ENCODE data around the gene FOXD1.
"Not testable (repeated sequence)": the region's sequence is repeated elsewhere in the genome, so short reads cannot be mapped to it uniquely, and the experiment has no call there.

Gene FOXD1

DNA sequence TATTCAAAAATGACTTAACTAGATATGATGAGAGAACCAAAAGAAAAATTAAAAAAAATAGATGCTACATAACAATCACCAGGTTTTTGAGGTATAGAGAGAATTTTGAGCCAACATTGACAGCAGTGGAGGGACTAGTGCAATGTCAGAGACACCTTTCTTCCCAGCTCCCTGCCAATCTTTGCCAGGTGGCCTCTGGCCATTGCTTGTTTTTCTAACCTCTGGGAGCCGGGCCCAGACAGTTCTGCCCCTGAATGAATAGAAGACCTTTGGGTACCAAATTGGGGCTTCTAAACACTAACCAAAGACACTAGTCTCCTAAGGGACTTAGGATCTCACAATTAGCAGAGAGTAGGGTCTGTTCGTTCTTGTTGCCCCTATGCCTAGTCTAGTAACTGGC lies 33.4 kb downstream of the FOXD1 start:
- DNase-seq: no peak

DNA sequence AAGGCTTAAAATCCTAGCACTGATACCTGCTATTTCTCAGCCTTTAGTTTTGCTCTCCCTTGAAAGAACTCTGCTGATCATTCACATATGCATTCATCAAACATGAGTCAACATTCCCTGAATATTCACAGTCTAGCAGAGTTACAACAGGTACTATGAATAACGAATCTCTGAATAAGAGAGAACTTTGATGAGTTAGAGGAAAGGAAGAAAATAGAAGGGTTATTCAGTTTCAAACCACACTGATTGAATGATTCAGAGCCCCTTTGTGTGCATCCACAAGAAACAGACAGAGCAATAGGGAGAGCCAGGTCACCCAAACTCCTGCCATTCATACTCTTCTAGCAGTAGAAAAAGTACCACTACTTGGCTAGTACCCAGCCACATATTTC lies 36.0 kb downstream of the FOXD1 start:
- DNase-seq: no peak

DNA sequence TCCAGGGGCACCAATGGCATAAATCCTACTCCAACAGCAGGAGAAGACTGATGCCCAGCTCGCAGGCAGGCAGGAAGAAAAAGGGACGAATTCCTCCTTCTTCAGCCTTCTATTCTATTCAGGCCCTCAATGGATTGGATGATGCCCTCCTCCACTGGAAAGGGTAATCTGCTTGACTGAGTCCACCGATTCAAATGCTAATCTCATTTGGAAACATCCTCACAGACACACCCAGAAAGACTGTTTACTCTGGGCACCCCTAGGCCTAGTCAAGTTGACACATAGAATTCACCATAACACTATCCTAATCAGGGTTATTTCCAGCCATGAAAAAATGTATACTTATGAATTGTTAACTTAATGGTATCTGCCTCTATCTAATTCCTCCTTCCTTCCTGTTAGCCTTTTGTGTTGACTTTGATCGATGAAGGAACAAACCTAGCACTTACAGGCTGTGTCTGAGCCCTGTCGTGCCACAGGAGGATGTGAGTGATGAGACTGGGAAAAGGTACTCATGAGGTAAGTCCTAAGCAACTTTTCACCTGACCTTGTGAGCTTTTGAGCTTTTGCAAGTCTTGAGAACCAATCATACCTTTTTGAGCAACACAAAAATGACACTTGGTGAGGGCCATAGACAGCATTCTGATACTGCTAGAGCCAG lies 36.5 kb downstream of the FOXD1 start:
- no peak for DNase-seq

DNA sequence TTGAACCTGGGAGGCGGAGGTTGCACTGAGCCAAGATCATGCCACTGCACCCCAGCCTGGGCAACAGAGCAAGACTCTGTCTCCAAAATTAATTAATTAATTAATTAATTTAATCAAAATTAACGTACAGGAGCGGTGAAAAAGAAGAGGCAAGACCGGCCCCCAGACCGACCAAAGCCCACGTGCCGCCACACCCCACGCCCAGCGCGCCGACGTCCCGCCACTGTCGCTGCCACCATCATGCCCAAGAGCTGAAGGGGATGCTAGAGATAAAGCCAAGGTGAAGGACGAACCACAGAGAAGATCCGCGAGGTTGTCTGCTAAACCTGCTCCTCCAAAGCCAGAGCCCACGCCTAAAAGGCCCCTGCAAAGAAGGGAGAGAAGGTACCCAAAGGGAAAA lies 38.6 kb downstream of the FOXD1 start:
- DNase-seq: not testable (repeated sequence)

DNA sequence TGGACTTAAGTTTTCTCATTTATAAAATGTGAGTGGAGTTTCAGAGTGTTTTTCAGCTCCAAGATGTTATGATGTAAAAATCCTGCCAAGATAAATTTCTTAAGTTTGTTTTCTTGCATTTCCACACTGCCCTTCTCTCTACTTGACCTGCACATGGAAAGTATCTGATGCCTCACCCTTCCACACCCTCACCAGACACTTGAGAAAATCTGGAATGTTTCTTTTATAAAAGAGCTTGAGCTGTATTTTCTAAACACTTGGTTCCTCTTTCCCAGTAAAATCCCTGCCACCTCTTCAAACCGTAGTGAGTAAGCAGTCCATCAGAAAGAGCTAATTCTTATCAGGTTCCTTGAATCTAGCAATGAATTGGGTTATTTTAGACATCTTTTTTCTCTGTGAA lies 42.9 kb downstream of the FOXD1 start:
- DNase-seq: no peak

DNA sequence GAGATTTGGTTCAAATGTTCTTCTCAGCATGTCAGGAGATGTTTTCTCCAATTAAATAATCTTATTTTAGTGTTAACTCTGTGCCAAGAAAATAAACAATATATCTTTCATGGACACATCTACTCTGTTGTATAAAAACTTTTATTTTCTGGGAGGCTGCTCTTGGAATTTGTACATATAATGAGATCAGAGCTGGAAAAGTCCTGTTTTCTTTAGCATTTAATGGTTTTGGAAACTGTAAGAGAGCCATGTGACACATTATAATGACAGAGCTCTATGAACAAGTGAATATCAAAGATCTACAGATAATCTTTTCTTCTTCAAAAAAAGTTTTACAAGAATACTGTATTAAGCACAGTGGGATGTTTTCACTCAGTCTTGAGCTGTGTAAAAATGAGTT lies 48.8 kb downstream of the FOXD1 start:
- no peak for DNase-seq
